ENCODE results near the gene ABCC10. TPM values are rescaled to one million over a fixed set of nuclear protein-coding genes. Genes with fewer than 3 reads are reported as not detected.
"Not testable (repeated sequence)": the region's sequence is repeated elsewhere in the genome, so short reads cannot be mapped to it uniquely, and the experiment has no call there.

The ABCC10 gene
- total RNA-seq, 2 donors from 2014 or later, result 24.3 to 58.9 TPM

GRCh38 chr6:43453831-43454230 is 26.5 kb downstream of the ABCC10 start:
- Histone ChIP-seq H3K4me1 (ENCODE audit: control insufficient read depth in 1 of 2, low read depth in 2 of 2) (peaks cover 0 to 13% of the 10 kb centered on the region in 2 donors), H3K36me3 (peaks cover 21% of the 10 kb centered on the region), H3K27me3 (replicated peaks; ENCODE audit: insufficient read depth) (peaks cover 4% of the 10 kb centered on the region), H3K27ac (no peak overlapping the region), H3K9me3 (no peaks in the 10 kb centered on the region), H3K4me3 (no peak overlapping the region)
- DNase-seq (ENCODE audit: low spot score) (no peak), ATAC-seq (ENCODE audit: insufficient number of reproducible peaks, low FRiP score, low read depth) (no peak)
- TF ChIP-seq CTCF (IDR thresholded peaks at IDR 0.05), result no peak

- Histone ChIP-seq H3K4me1 (ENCODE audit: control insufficient read depth in 1 of 2, low read depth in 2 of 2) (peaks cover 0 to 13% of the 10 kb centered on the region in 2 donors), H3K36me3 (peaks cover 17% of the 10 kb centered on the region), H3K27ac (no peak overlapping the region), H3K27me3 (replicated peaks; ENCODE audit: insufficient read depth) (peaks cover 4% of the 10 kb centered on the region), H3K4me3 (peak overlapping the region; percentile 68), H3K9me3 (no peaks in the 10 kb centered on the region)
- ATAC-seq (ENCODE audit: insufficient number of reproducible peaks, low FRiP score, low read depth) (peak; percentile 57), DNase-seq (ENCODE audit: low spot score) (peak; percentile 36)
- TF ChIP-seq CTCF (IDR thresholded peaks at IDR 0.05), result peak; percentile 97
Observed at GRCh38 chr6:43454290-43454695, 27.0 kb downstream of the ABCC10 start.

GRCh38 chr6:43454696-43455530 is 27.6 kb downstream of the ABCC10 start:
- no peak for DNase-seq (ENCODE audit: low spot score)
- H3K36me3 ChIP-seq, result peaks cover 11% of the 10 kb centered on the region
- peak overlapping the region; percentile 68 for H3K4me3 ChIP-seq
- no peaks in the 10 kb centered on the region for H3K9me3 ChIP-seq
- H3K4me1 ChIP-seq (ENCODE audit: control insufficient read depth in 1 of 2, low read depth in 2 of 2), result peaks cover 0 to 13% of the 10 kb centered on the region in 2 donors
- no peak for TF ChIP-seq CTCF (IDR thresholded peaks at IDR 0.05)
- H3K27ac ChIP-seq, result no peak overlapping the region
- ATAC-seq (ENCODE audit: insufficient number of reproducible peaks, low FRiP score, low read depth), result no peak
- H3K27me3 ChIP-seq (replicated peaks; ENCODE audit: insufficient read depth), result peaks cover 4% of the 10 kb centered on the region

GRCh38 chr6:43455531-43456428 is 28.4 kb downstream of the ABCC10 start, which contains the start of gene DLK2:
DLK2 (minus strand) TSS chr6:43455548; CDS start chr6:43454825, 723 bp downstream.
- Histone ChIP-seq H3K36me3 (peaks cover 3% of the 10 kb centered on the region), H3K27ac (no peak within 1 kb of the TSS), H3K4me3 (peak within 1 kb of the TSS; percentile 68), H3K4me1 (ENCODE audit: control insufficient read depth in 1 of 2, low read depth in 2 of 2) (peaks cover 0 to 13% of the 10 kb centered on the region in 2 donors), H3K27me3 (replicated peaks; ENCODE audit: insufficient read depth) (peaks cover 4% of the 10 kb centered on the region), H3K9me3 (no peaks in the 10 kb centered on the region)
- TF ChIP-seq CTCF (IDR thresholded peaks at IDR 0.05), result no peak
- DNase-seq (ENCODE audit: low spot score) (no peak), ATAC-seq (ENCODE audit: insufficient number of reproducible peaks, low FRiP score, low read depth) (no peak)

- DNase-seq (ENCODE audit: low spot score) (no peak), ATAC-seq (ENCODE audit: insufficient number of reproducible peaks, low FRiP score, low read depth) (no peak)
- no peak for TF ChIP-seq CTCF (IDR thresholded peaks at IDR 0.05)
- Histone ChIP-seq H3K27ac (no peak overlapping the region), H3K27me3 (replicated peaks; ENCODE audit: insufficient read depth) (peaks cover 8% of the 10 kb centered on the region), H3K36me3 (no peaks in the 10 kb centered on the region), H3K4me3 (no peak overlapping the region), H3K4me1 (ENCODE audit: control insufficient read depth in 1 of 2, low read depth in 2 of 2) (peaks cover 0 to 13% of the 10 kb centered on the region in 2 donors), H3K9me3 (no peaks in the 10 kb centered on the region)
Observed at GRCh38 chr6:43457643-43458042, 30.3 kb downstream of the ABCC10 start.

- H3K4me1 ChIP-seq (ENCODE audit: control insufficient read depth in 1 of 2, low read depth in 2 of 2), result peaks cover 0 to 13% of the 10 kb centered on the region in 2 donors
- ATAC-seq (ENCODE audit: insufficient number of reproducible peaks, low FRiP score, low read depth); DNase-seq (ENCODE audit: low spot score); H3K9me3 ChIP-seq; H3K36me3 ChIP-seq; H3K27ac ChIP-seq; H3K27me3 ChIP-seq (replicated peaks; ENCODE audit: insufficient read depth); H3K4me3 ChIP-seq: not testable (repeated sequence)
Observed at GRCh38 chr6:43458154-43458553, 30.8 kb downstream of the ABCC10 start.

Measured in thoracic aorta (tissue), 2 donors.